ENCODE data around the gene ZGPAT.

DNA sequence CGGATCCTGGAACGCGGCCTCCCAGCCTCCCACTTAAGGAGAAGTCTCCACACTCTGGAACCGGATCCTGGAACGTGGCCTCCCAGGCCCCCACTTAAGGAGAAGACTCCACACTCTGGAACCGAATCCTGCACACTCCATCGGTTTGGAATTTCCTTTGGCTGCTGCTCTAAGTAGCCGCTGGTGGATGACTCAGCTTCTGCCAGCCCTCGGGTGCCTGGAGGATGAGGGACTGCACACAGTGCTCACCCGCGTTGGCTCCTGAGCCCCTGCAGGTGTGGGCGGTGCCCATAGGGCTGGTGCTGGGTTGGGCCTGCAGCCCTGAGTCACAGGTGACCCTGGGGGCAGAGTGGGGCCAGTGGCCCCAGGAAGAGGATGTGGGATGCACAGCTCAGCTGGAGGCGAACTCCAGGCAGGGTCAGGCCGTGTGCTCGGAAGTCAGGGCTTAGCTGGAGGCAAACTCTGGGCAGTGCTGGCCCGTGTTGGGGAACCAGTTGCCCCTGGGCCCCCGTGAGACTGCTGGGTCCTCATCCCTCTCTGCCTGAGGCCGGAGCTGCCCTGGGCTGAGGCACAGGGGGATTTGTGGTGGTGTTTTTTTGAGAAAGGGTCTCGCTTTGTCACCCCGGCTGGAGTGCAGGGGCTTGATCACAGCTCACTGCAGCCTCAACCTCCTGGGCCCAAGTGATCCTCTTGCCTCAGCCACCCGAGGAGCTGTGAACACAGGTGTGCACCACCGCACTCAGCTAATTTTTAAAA is 25.3 kb upstream of the ZGPAT start:
- TF ChIP-seq CTCF (conservative IDR thresholded peaks at IDR 0.05; ENCODE audit: low read depth, low read length) (no peak), RAD21 (IDR thresholded peaks at IDR 0.05; ENCODE audit: low read length) (peak; percentile 28), MXI1 (IDR thresholded peaks at IDR 0.05; ENCODE audit: borderline replicate concordance, low read depth, low read length) (no peak), POLR2A (IDR thresholded peaks at IDR 0.05; ENCODE audit: low read depth, low read length) (no peak), MAFK (IDR thresholded peaks at IDR 0.05; ENCODE audit: low read depth, low read length) (no peak), RFX5 (IDR thresholded peaks at IDR 0.05; ENCODE audit: low read depth, low read length) (no peak), CEBPB (IDR thresholded peaks at IDR 0.05; ENCODE audit: low read depth, low read length) (no peak), BHLHE40 (IDR thresholded peaks at IDR 0.05; ENCODE audit: low read depth, low read length) (peak; percentile 71), CHD1 (IDR thresholded peaks at IDR 0.05; ENCODE audit: low read depth, low read length) (no peak), FOS (IDR thresholded peaks at IDR 0.05; ENCODE audit: low read depth, low read length) (peak; percentile 84)

Measured in IMR-90 (cell line).